Muscle layer of colon (tissue), 2 donors: ENCODE data around the gene ZNF831.

Experiments used
- H3K27ac ChIP-seq: one replicate; pipeline ENCODE4 v1.7.0; 2013; ENCODE audit warnings: low read depth, mild to moderate bottlenecking, low read length, moderate library complexity
- H3K27me3 ChIP-seq, 2 donors: one replicate each; pipeline ENCODE4 v1.7.0; 2013; ENCODE audit warnings: low read length in 2 of 2, mild to moderate bottlenecking in 2 of 2; ENCODE audit not compliant: insufficient read depth in 2 of 2, control insufficient read depth in 1 of 2
- H3K36me3 ChIP-seq: one replicate; pipeline ENCODE4 v1.7.0; 2013; ENCODE audit warnings: mild to moderate bottlenecking, low read length; ENCODE audit not compliant: insufficient read depth
- H3K4me1 ChIP-seq: one replicate; pipeline ENCODE4 v1.7.0; 2013; ENCODE audit warnings: mild to moderate bottlenecking, low read length; ENCODE audit not compliant: insufficient read depth
- H3K4me3 ChIP-seq, 2 donors: one replicate each; pipeline ENCODE4 v1.7.0; 2013; ENCODE audit warnings: low read length in 2 of 2, low read depth in 1 of 2, mild to moderate bottlenecking in 1 of 2, moderate library complexity in 1 of 2
- H3K9ac ChIP-seq: one replicate; pipeline ENCODE4 v1.7.0; 2013; ENCODE audit warnings: low read length
- H3K9me3 ChIP-seq: one replicate; pipeline ENCODE4 v1.7.0; 2013; ENCODE audit warnings: mild to moderate bottlenecking, low read length
- donor health status: abdominal sarcoma.
- donor health status: Adenocarcinoma of cecum.

ZNF831 gene

DNA sequence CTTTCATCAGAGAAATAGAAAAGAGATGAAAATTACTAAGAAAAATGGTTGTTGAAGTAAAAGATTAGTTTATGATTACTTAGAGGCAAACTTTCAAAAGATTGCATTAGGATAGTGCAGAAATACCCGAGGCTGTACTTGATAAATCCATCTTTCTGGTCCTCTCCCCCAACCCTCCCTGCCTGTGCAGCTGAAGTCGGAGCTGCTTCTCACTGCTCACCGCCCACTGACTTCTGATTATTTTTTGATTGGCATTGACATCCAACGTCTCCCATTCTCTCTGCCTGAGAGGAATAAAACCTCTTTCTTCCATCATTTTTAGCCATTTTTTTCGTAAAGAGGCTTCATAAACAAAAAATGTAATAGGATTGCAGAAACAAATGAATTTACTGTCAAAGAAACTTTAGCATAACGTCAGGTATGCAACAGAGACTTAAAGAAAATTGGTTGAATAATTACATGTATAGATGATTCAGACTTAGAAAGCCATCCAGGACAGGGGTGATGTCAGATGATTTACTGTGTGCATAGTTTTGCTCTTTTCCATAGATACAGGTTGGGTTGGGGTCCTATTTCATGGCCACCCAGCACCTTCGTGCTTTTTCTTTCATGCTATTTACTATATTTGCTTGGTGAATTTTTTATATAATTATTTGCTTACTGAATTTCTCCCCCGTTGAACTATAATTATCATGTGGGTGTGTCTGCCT, 83.2 kb downstream of the ZNF831 start:
- Histone ChIP-seq H3K4me1 (no peaks in the 10 kb centered on the region), H3K36me3 (no peaks in the 10 kb centered on the region), H3K27ac (no peak overlapping the region), H3K9me3 (peaks cover 3% of the 10 kb centered on the region), H3K27me3 (peaks cover 0 to 4% of the 10 kb centered on the region in 2 donors), H3K9ac (no peak overlapping the region), H3K4me3 (no peak overlapping the region)

GRCh38 chr20:59247731-59248684, 84.4 kb downstream of the ZNF831 start:
- H3K4me3 ChIP-seq, result no peak overlapping the region
- H3K36me3 ChIP-seq, result no peaks in the 10 kb centered on the region

DNA sequence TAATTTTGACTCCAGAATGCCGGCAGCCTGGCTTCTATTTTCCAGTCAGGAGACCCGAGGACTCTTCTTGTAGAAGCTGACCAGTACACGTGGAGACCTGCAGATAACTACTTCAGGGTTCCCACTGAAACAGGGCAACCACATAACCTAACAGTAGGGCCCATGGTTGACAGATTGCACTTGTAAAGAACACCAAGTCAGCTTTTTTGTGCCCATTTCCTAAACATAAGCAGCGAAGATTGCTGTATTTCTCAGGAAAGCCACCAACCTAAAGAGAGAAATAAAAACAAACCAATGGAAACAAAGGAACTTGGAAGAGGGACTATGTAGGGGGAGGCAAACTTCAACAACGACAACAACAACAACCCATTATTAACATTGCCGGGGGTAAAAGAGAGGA, 86.7 kb downstream of the ZNF831 start:
- Histone ChIP-seq H3K27me3 (no peaks in the 10 kb centered on the region), H3K9me3 (peaks cover 3% of the 10 kb centered on the region), H3K36me3 (no peaks in the 10 kb centered on the region), H3K4me3 (no peak overlapping the region), H3K27ac (no peak overlapping the region), H3K4me1 (no peaks in the 10 kb centered on the region), H3K9ac (no peak overlapping the region)

More at GRCh38 chr20:59247731-59248684, 84.4 kb downstream of the ZNF831 start:
- peaks cover 0 to under 1% of the 10 kb centered on the region in 2 donors for H3K27me3 ChIP-seq
- peaks cover 3% of the 10 kb centered on the region for H3K9me3 ChIP-seq
- no peak overlapping the region for H3K9ac ChIP-seq
- H3K27ac ChIP-seq, result no peak overlapping the region
- H3K4me1 ChIP-seq, result no peaks in the 10 kb centered on the region

DNA sequence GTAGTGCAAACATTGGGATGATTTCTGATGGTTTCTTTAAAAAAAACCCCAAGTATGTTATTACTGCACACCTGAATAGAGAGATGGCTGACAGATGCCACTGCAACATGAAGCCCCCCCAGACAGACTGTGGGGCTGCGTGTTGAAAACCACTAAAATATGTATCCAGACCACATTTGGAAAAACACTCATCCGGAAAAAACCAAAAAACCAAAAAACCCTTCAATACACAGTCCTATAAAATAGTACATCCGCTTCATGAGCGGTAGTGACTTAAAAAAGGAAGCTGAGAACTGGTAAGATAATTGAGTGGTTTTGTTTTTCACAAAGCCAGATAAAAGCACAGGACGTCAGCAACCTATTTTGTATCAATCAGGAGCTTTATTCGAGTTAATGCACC, 89.7 kb downstream of the ZNF831 start:
- Histone ChIP-seq H3K36me3 (no peaks in the 10 kb centered on the region), H3K27me3 (no peaks in the 10 kb centered on the region), H3K4me1 (no peaks in the 10 kb centered on the region), H3K9me3 (peaks cover 3% of the 10 kb centered on the region), H3K4me3 (no peak overlapping the region), H3K9ac (no peak overlapping the region), H3K27ac (no peak overlapping the region)

DNA sequence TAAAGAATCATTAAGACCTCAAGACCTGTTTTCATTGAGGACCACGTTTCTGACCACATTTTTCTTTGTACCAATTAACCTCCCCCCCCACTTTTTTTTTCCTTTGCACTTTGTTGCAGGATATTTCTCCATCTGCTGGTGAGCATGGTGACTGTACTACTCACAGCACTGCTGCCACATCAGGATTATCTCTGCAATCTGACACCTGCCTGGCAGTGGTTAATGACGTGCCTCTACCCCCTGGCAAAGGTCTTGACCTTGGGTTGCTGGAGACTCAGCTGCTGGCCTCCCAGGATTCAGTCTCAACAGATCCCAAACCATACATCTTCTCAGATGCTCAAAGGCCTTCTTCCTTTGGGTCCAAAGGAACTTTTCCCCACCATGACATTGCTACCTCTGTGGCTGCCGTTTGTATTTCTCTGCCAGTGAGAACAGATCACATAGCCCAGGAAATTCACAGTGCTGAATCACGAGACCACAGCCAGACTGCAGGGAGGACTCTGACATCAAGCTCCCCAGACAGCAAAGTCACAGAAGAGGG, 90.2 kb downstream of the ZNF831 start:
- H3K36me3 ChIP-seq, result no peaks in the 10 kb centered on the region
- no peak overlapping the region for H3K4me3 ChIP-seq
- H3K27ac ChIP-seq, result no peak overlapping the region
- peaks cover 3% of the 10 kb centered on the region for H3K9me3 ChIP-seq
- H3K27me3 ChIP-seq, result no peaks in the 10 kb centered on the region
- no peak overlapping the region for H3K9ac ChIP-seq
- H3K4me1 ChIP-seq, result no peaks in the 10 kb centered on the region

DNA sequence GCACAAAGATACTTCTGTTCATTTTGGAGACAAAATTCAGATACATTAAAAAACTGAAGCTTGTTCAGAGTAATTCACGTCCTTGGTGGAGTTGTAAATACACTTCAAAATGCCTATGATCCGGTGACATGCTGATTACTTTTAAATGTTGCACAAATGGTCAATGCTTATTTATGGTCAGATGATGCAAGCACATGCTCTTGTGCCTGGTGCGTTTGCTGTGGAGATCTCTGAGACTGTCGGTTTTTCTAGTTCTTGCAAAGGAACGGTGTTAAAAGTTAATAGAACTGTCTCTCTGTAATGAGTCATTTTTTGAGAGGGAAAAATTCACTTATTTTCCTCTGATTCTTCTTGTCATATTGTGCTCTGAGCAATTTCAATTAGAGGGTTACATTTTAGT, 91.6 kb downstream of the ZNF831 start:
- Histone ChIP-seq H3K4me1 (no peaks in the 10 kb centered on the region), H3K27me3 (no peaks in the 10 kb centered on the region), H3K9me3 (peaks cover 3% of the 10 kb centered on the region), H3K9ac (no peak overlapping the region), H3K4me3 (no peak overlapping the region), H3K36me3 (no peaks in the 10 kb centered on the region), H3K27ac (no peak overlapping the region)

- no peaks in the 10 kb centered on the region for H3K4me1 ChIP-seq
- H3K27ac ChIP-seq, result no peak overlapping the region
- H3K9ac ChIP-seq, result no peak overlapping the region
- no peak overlapping the region for H3K4me3 ChIP-seq
- peaks cover 0 to 2% of the 10 kb centered on the region in 2 donors for H3K27me3 ChIP-seq
- H3K36me3 ChIP-seq, result no peaks in the 10 kb centered on the region
- no peaks in the 10 kb centered on the region for H3K9me3 ChIP-seq
Measured at GRCh38 chr20:59258221-59258621, 94.6 kb downstream of the ZNF831 start.

DNA sequence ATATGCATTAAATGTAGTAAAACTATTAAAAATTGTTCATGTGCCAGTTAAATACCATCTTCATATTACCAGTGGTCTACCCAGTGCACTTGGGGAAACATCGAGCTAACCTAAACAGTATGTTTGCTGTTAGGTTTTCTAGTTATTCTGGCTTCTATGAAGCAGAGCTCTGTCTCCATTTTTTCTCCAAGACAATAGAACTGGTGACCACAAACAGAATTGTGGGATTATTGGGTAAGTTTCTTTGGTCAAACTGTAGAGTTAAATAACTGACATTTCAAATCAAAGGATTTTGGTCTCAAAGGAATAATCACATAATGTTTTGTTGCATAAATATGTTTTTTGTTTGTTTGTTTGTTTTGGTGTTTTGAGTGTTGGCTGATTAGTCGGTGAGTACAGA, 96.3 kb downstream of the ZNF831 start:
- H3K4me3 ChIP-seq, result no peak overlapping the region
- H3K27ac ChIP-seq, result no peak overlapping the region
- no peaks in the 10 kb centered on the region for H3K36me3 ChIP-seq
- peaks cover 0 to 3% of the 10 kb centered on the region in 2 donors for H3K27me3 ChIP-seq
- H3K4me1 ChIP-seq, result no peaks in the 10 kb centered on the region
- no peaks in the 10 kb centered on the region for H3K9me3 ChIP-seq
- H3K9ac ChIP-seq, result no peak overlapping the region

DNA sequence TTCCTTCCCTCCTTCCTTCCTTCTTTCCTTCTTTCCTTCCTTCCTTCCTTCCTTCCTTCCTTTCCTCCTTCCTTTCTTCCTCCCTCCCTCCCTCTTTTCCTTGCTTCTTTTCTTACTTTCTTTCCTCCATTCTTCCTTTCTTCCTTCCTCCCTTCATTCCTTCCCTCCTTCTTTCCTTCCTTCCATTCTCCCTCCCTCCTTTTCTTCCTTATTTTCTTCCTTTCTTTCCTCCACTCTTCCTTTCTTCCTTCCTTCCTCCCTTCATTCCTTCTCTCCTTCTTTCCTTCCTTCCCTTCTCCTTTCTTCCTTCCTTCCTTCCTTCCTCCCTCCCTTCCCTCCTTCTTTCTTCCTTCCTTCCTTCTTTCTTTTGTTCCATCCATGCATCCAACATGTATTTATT, 101.7 kb downstream of the ZNF831 start:
- Histone ChIP-seq H3K36me3 (no peaks in the 10 kb centered on the region), H3K27me3 (peaks cover 3 to 7% of the 10 kb centered on the region in 2 donors), H3K9me3 (no peaks in the 10 kb centered on the region), H3K4me3 (no peak overlapping the region), H3K9ac (no peak overlapping the region), H3K27ac (no peak overlapping the region), H3K4me1 (no peaks in the 10 kb centered on the region)

DNA sequence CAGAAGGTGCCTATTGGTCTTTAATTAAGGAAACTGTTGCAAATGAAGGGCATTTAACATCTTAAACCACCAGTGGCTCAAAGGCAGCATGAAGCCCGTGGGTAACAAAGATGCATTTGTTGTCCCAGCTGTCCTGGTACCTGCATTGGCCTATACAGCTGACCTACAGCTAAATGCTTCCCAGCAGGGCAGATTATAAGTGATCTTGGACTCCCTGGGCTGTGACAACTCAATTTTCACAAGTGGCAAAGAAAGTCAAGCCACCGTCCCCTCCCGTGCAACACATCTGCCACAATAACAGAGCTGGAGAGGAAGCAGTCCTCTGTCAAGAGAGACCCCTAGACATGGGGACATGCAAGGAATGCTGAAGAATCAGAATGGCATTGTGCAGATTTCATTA, 105.2 kb downstream of the ZNF831 start:
- no peaks in the 10 kb centered on the region for H3K36me3 ChIP-seq
- peaks cover 0 to 7% of the 10 kb centered on the region in 2 donors for H3K27me3 ChIP-seq
- H3K27ac ChIP-seq, result no peak overlapping the region
- no peak overlapping the region for H3K9ac ChIP-seq
- no peak overlapping the region for H3K4me3 ChIP-seq
- H3K9me3 ChIP-seq, result no peaks in the 10 kb centered on the region
- no peaks in the 10 kb centered on the region for H3K4me1 ChIP-seq

DNA sequence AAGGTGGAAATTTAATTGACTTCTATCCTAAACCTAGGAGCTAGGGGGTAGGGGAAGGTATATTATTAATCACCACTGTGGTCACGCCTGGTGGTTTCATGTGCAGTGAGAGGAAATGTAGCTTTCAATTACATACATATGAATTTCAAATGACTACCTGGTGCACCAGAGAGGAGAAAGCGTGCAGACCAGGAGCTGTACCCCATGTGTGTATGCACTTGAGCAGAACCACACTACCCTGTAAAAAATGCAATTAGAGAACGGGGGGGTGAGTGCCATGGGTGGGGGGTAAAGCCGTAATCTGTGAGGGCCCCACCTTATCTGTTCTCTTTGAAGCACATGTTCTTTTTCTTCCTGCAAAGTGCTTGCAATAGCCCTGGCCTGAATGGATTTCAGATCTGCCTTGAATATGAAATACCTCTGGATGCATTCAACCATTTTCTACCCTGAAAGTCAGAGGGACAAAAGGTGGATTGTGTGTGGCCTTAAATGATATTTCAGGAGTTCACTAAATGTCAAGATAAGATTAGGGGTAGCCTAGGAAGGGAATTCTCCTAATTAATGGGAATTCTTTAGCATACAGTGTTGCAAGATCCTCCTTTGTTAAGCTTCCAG, 105.9 kb downstream of the ZNF831 start:
- H3K9me3 ChIP-seq, result no peaks in the 10 kb centered on the region
- peaks cover 0 to 7% of the 10 kb centered on the region in 2 donors for H3K27me3 ChIP-seq
- H3K4me3 ChIP-seq, result no peak overlapping the region
- H3K4me1 ChIP-seq, result no peaks in the 10 kb centered on the region
- H3K36me3 ChIP-seq, result no peaks in the 10 kb centered on the region
- H3K27ac ChIP-seq, result no peak overlapping the region
- H3K9ac ChIP-seq, result no peak overlapping the region
